K562 (cell line): Measurements from ENCODE around the gene ADGRL3.

Experiments
- KLF13 ChIP-seq: fragments of 450-650 bp; IDR thresholded peaks from 2 replicates; pipeline ENCODE4 v1.6.1; 2016; ENCODE audit warnings: missing genetic modification characterization, low read depth, mild to moderate bottlenecking, missing compliant biosample characterization, moderate library complexity, borderline replicate concordance
- SAFB2 ChIP-seq: fragments of 200-400 bp; formaldehyde crosslinking; IDR thresholded peaks from 2 replicates; pipeline ENCODE4 v1.6.1; 2018; ENCODE audit warnings: borderline replicate concordance, low read length, low read depth, moderate library complexity; ENCODE audit not compliant: severe bottlenecking
- SRSF3 ChIP-seq: fragments of 200-400 bp; formaldehyde crosslinking; IDR thresholded peaks from 2 replicates; pipeline ENCODE4 v1.6.1; 2016; ENCODE audit warnings: mild to moderate bottlenecking, low read length, moderate library complexity; ENCODE audit not compliant: insufficient read depth
- YBX1 ChIP-seq: fragments of 450-650 bp; IDR thresholded peaks from 2 replicates; pipeline ENCODE4 v1.7.1; 2016; ENCODE audit warnings: mild to moderate bottlenecking
- YY1 ChIP-seq, 3 experiments: IDR thresholded peaks; 2 replicates each; pipeline ENCODE4 v1.6.1; 2011; ENCODE audit warnings: low read length in 2 of 3, mild to moderate bottlenecking in 2 of 3, moderate library complexity in 2 of 3, borderline replicate concordance in 1 of 3, control low read depth in 1 of 3, low read depth in 1 of 3; ENCODE audit not compliant: insufficient read depth in 3 of 3, insufficient replicate concordance in 2 of 3, control insufficient read depth in 1 of 3, insufficient read length in 1 of 3; ENCODE audit errors: extremely low read depth in 1 of 3
- ZZZ3 ChIP-seq: fragments of 450-650 bp; IDR thresholded peaks from 2 replicates; pipeline ENCODE4 v1.6.1; 2016; ENCODE audit warnings: antibody characterized with exemption, mild to moderate bottlenecking, moderate library complexity
- TF ChIP-seq, protein P1 (sequence below), 3 experiments: IDR thresholded peaks in 2 of 3; conservative IDR thresholded peaks in 1 of 3; 2 replicates each; pipeline ENCODE4 v1.5.1; 2011 to 2012; ENCODE audit warnings: low read length in 3 of 3, mild to moderate bottlenecking in 3 of 3, control low read depth in 2 of 3, improper control_type of control experiment in 1 of 3, inconsistent platforms in 1 of 3, low read depth in 1 of 3, mixed read lengths in 1 of 3, moderate library complexity in 1 of 3; ENCODE audit not compliant: insufficient read depth in 2 of 3
- TF ChIP-seq, protein P2 (sequence below): sonication (generic); formaldehyde crosslinking; IDR thresholded peaks from 2 replicates; pipeline ENCODE4 v1.8.1; 2023; ENCODE audit warnings: mild to moderate bottlenecking, missing genetic modification reagents
- TF ChIP-seq, protein P3 (sequence below), 2 experiments: fragments of 450-650 bp in 1 of 2; sonication (generic) in 1 of 2; formaldehyde crosslinking in 1 of 2; IDR thresholded peaks in 1 of 2; conservative IDR thresholded peaks in 1 of 2; 2 replicates each; pipeline versions ENCODE4 v1.6.1 to v1.8.1; 2016 to 2023; ENCODE audit warnings: mild to moderate bottlenecking in 2 of 2, moderate library complexity in 2 of 2, inconsistent platforms in 1 of 2, missing genetic modification reagents in 1 of 2
- TF ChIP-seq, protein P4 (sequence below): sonication (generic); formaldehyde crosslinking; IDR thresholded peaks from 2 replicates; pipeline ENCODE4 v1.5.0; 2020; ENCODE audit warnings: missing genetic modification reagents

DNA sequence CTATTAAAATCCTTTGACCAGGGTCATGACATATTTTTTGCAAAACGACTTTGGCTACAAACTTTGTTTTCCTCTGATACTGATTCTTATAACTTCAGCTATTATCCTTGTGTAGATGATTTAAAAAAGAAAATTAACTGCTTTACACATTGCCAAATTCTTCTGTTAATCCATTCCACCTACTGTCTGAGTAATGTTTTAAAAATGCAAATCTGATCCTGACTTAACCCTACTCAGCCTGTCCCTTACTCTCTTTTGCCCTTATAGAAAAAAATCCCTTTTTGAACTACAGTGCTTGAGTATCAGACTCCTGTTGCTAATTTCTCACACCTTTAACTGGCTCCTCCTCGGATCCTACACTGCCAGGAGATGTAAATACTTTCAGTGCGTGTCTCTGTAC lies 723.1 kb downstream of the ADGRL3 start:
- TF ChIP-seq, protein P1, sequence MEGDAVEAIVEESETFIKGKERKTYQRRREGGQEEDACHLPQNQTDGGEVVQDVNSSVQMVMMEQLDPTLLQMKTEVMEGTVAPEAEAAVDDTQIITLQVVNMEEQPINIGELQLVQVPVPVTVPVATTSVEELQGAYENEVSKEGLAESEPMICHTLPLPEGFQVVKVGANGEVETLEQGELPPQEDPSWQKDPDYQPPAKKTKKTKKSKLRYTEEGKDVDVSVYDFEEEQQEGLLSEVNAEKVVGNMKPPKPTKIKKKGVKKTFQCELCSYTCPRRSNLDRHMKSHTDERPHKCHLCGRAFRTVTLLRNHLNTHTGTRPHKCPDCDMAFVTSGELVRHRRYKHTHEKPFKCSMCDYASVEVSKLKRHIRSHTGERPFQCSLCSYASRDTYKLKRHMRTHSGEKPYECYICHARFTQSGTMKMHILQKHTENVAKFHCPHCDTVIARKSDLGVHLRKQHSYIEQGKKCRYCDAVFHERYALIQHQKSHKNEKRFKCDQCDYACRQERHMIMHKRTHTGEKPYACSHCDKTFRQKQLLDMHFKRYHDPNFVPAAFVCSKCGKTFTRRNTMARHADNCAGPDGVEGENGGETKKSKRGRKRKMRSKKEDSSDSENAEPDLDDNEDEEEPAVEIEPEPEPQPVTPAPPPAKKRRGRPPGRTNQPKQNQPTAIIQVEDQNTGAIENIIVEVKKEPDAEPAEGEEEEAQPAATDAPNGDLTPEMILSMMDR (IDR thresholded peaks at IDR 0.05 in 2 of 3, conservative IDR thresholded peaks at IDR 0.05 in 1 of 3; ENCODE audit: insufficient read depth in 2 of 3, low read depth in 1 of 3, low read length in 3 of 3), result no peak
- TF ChIP-seq, protein P2, sequence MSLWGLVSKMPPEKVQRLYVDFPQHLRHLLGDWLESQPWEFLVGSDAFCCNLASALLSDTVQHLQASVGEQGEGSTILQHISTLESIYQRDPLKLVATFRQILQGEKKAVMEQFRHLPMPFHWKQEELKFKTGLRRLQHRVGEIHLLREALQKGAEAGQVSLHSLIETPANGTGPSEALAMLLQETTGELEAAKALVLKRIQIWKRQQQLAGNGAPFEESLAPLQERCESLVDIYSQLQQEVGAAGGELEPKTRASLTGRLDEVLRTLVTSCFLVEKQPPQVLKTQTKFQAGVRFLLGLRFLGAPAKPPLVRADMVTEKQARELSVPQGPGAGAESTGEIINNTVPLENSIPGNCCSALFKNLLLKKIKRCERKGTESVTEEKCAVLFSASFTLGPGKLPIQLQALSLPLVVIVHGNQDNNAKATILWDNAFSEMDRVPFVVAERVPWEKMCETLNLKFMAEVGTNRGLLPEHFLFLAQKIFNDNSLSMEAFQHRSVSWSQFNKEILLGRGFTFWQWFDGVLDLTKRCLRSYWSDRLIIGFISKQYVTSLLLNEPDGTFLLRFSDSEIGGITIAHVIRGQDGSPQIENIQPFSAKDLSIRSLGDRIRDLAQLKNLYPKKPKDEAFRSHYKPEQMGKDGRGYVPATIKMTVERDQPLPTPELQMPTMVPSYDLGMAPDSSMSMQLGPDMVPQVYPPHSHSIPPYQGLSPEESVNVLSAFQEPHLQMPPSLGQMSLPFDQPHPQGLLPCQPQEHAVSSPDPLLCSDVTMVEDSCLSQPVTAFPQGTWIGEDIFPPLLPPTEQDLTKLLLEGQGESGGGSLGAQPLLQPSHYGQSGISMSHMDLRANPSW (CRISPR knock-in tag), result no peak
- TF ChIP-seq, protein P3, sequence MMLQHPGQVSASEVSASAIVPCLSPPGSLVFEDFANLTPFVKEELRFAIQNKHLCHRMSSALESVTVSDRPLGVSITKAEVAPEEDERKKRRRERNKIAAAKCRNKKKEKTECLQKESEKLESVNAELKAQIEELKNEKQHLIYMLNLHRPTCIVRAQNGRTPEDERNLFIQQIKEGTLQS (IDR thresholded peaks at IDR 0.05), result no peak
- TF ChIP-seq, protein P3 (CRISPR knock-in tag; conservative IDR thresholded peaks at IDR 0.05), result no peak
- TF ChIP-seq KLF13 (tag), result no peak
- no peak for TF ChIP-seq ZZZ3
- no peak for TF ChIP-seq YBX1
- no peak for TF ChIP-seq SRSF3
- TF ChIP-seq YY1 (IDR thresholded peaks at IDR 0.05; ENCODE audit: borderline replicate concordance in 1 of 3, control insufficient read depth in 1 of 3, extremely low read depth in 1 of 3, insufficient read depth in 3 of 3, insufficient read length in 1 of 3, insufficient replicate concordance in 2 of 3, low read depth in 1 of 3, low read length in 2 of 3), result no peak
- TF ChIP-seq SAFB2, result no peak
- TF ChIP-seq, protein P4, sequence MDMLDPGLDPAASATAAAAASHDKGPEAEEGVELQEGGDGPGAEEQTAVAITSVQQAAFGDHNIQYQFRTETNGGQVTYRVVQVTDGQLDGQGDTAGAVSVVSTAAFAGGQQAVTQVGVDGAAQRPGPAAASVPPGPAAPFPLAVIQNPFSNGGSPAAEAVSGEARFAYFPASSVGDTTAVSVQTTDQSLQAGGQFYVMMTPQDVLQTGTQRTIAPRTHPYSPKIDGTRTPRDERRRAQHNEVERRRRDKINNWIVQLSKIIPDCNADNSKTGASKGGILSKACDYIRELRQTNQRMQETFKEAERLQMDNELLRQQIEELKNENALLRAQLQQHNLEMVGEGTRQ, result no peak
